H1 (cell line): ENCODE data around the gene TTC23.

Source experiments
- ASH2L ChIP-seq: fragments of 200-600, 300-600 bp; sonication (generic); IDR thresholded peaks from one replicate; pipeline ENCODE4 v1.7.1; 2017; ENCODE audit warnings: low read length
- POLR2A ChIP-seq, 2 experiments: IDR thresholded peaks; 1 replicate in 1 of 2; 2 replicates in 1 of 2; pipeline ENCODE4 v1.6.1; 2011; ENCODE audit warnings: low read depth in 2 of 2, low read length in 2 of 2, mild to moderate bottlenecking in 2 of 2; ENCODE audit errors: control extremely low read depth in 1 of 2

GRCh38 chr15:99282121-99282520, 32.7 kb upstream of the TTC23 start:
- TF ChIP-seq POLR2A (IDR thresholded peaks at IDR 0.05; ENCODE audit: control extremely low read depth in 1 of 2, low read depth in 2 of 2, low read length in 2 of 2) (no peak), ASH2L (no peak)
